ENCODE data around the gene TMEM184A. TPM values are rescaled to one million over a fixed set of nuclear protein-coding genes. Genes with fewer than 3 reads are reported as not detected.
A peak's percentile ranks its signal among the peaks of the same experiment; 100 is the strongest.

TMEM184A gene
- total and polyA plus RNA-seq, 2 of the 8 experiments (the other 6 are each of a cell fraction or from before 2014, with no cell fraction given) = 1.8 to 2.1 TPM

- Histone ChIP-seq H3K36me3 (ENCODE audit: control insufficient read depth in 2 of 4, insufficient read depth in 4 of 4, low read length in 3 of 4) (no peaks in the 10 kb centered on the region), H3K4me3 (ENCODE audit: extremely low read depth in 1 of 4, insufficient read depth in 2 of 4, low read depth in 3 of 4, low read length in 4 of 4) (no peak overlapping the region), H4K5ac (ENCODE audit: insufficient read length, low read depth, low read length) (no peak overlapping the region), H3K23ac (ENCODE audit: insufficient read length) (no peak overlapping the region), H3K9me3 (ENCODE audit: insufficient read depth in 2 of 2, low read depth in 1 of 2, low read length in 1 of 2) (no peaks in the 10 kb centered on the region), H3K79me1 (ENCODE audit: low read depth, low read length) (no peaks in the 10 kb centered on the region), H3K56ac (replicated peaks; ENCODE audit: insufficient read length, low read depth, low read length) (no peak overlapping the region), H3K4me1 (replicated peaks in 1 of 4; ENCODE audit: control insufficient read depth in 3 of 4, insufficient read depth in 4 of 4, low read length in 3 of 4) (peaks cover 0 to 8% (median 6%) of the 10 kb centered on the region in 4 experiments; a peak in 6 of 7 replicates), H3K18ac (ENCODE audit: extremely low read depth, low read length) (no peak overlapping the region; the same call in 1 of the 2 replicates), H3K79me2 (ENCODE audit: control insufficient read depth in 1 of 2, insufficient read depth in 2 of 2, low read length in 2 of 2) (no peaks in the 10 kb centered on the region), H2BK5ac (ENCODE audit: low read depth, low read length) (peak overlapping the region; percentile 82; the same call in 1 of the 2 replicates), H2AK5ac (ENCODE audit: low read depth, low read length) (no peak overlapping the region), H3K4me2 (ENCODE audit: insufficient read depth in 1 of 2, low read depth in 2 of 2, low read length in 2 of 2) (no peak overlapping the region), H2AFZ (ENCODE audit: low read length) (no peak overlapping the region), H3K9ac (replicated peaks in 1 of 4; ENCODE audit: extremely low read depth in 1 of 4, low read depth in 3 of 4, low read length in 3 of 4) (no peak overlapping the region), H3K27ac (ENCODE audit: low read depth, low read length) (no peak overlapping the region), H2BK120ac (replicated peaks; ENCODE audit: low read depth, low read length) (no peak overlapping the region), H2BK15ac (ENCODE audit: low read length) (0 out of 2 replicates have a peak overlapping the region, but pooled peaks have one; percentile 6), H4K8ac (ENCODE audit: extremely low read depth, insufficient read depth, low read length) (peak overlapping the region; percentile 85), H3K27me3 (replicated peaks in 1 of 4; ENCODE audit: control insufficient read depth in 3 of 4, extremely low read depth in 1 of 4, insufficient read depth in 3 of 4, low read length in 3 of 4) (no peaks in the 10 kb centered on the region), H3K23me2 (ENCODE audit: low read depth, low read length) (no peaks in the 10 kb centered on the region), H3K14ac (ENCODE audit: insufficient read length) (no peak overlapping the region), H2BK20ac (ENCODE audit: low read length) (no peak overlapping the region), H3K4ac (replicated peaks; ENCODE audit: insufficient read length, low read depth, low read length) (no peak overlapping the region), H4K20me1 (replicated peaks in 1 of 2; ENCODE audit: control insufficient read depth in 1 of 2, insufficient read depth in 2 of 2, low read length in 2 of 2) (peaks cover 0 to 3% of the 10 kb centered on the region in 2 experiments), H2BK12ac (ENCODE audit: low read depth, low read length) (0 out of 2 replicates have a peak overlapping the region, but pooled peaks have one; percentile 71), H4K91ac (replicated peaks; ENCODE audit: insufficient read length, low read length) (no peak overlapping the region)
- DNase-seq (ENCODE audit: low read depth in 1 of 2, low spot score in 2 of 2) (no peak), FAIRE-seq (no peak)
- CTCF ChIA-PET (ENCODE audit: partially characterized antibody) = no interaction called here
- WGBS, 2 experiments (ENCODE audit: extremely low coverage in 1 of 2, insufficient coverage in 1 of 2, insufficient read length in 1 of 2, insufficient replicate concordance in 2 of 2, low coverage in 1 of 2, low lambda C conversion rate in 2 of 2, missing lambda C conversion rate in 1 of 2) = 92% methylated on average over 13 of the region's 17 CpGs; no CpG with 5 or more reads in 1 of the 2 experiments
- POLR2A ChIA-PET (ENCODE audit: partially characterized antibody) = no interaction called here
- TF ChIP-seq GABPA (IDR thresholded peaks at IDR 0.05; ENCODE audit: borderline replicate concordance, insufficient read depth, low read length) (0 out of 2 replicates have a peak, but pooled peaks have one; percentile 8), SP1 (IDR thresholded peaks at IDR 0.05; ENCODE audit: low read depth, low read length) (no peak), BCL11A (IDR thresholded peaks at IDR 0.05; ENCODE audit: low read depth in 2 of 2, low read length in 2 of 2) (no peak)
Measured at GRCh38 chr7:1550846-1551155, 5.2 kb downstream of the TMEM184A start.
